Ovary (tissue), 9 donors: ENCODE results near the gene PIAS2. TPM values are rescaled to one million over a fixed set of nuclear protein-coding genes. Genes with fewer than 3 reads are reported as not detected.

Source experiments
- DNase-seq, 5 donors: peaks; one replicate each; pipeline ENCODE4 v3.0.0-alpha.2; 2019 to 2020
- H3K27ac ChIP-seq, 2 donors: fragments of 200-600 bp; one replicate each; pipeline versions ENCODE4 v1.5.1 to v1.8.0; 2019 to 2022
- H3K27me3 ChIP-seq: fragments of 200-600 bp; one replicate; pipeline ENCODE4 v1.8.0; 2022
- H3K36me3 ChIP-seq: fragments of 200-600 bp; sonication (generic); one replicate; pipeline ENCODE4 v1.5.1; 2019
- H3K4me1 ChIP-seq: one replicate; pipeline ENCODE4 v1.8.1; 2013; ENCODE audit warnings: mild to moderate bottlenecking, moderate library complexity; ENCODE audit not compliant: insufficient read depth
- H3K4me3 ChIP-seq: fragments of 200-600 bp; sonication (generic); one replicate; pipeline ENCODE4 v1.5.1; 2017
- H3K9me3 ChIP-seq, 2 donors: fragments of 200-600 bp in 1 of 2; sonication (generic) in 1 of 2; one replicate each; pipeline versions ENCODE4 v1.5.1 to v1.8.1; 2013 to 2019; ENCODE audit warnings: mild to moderate bottlenecking in 1 of 2, moderate library complexity in 1 of 2
- EP300 ChIP-seq: sonication (generic); formaldehyde crosslinking; IDR thresholded peaks from one replicate; pipeline ENCODE4 v1.6.1; 2017; ENCODE audit warnings: antibody characterized with exemption
- POLR2A ChIP-seq: fragments of 450-650 bp; IDR thresholded peaks from one replicate; pipeline ENCODE4 v1.6.1; 2017; ENCODE audit warnings: antibody characterized with exemption, mild to moderate bottlenecking, moderate library complexity
- WGBS, 3 donors: extraction: QIAGEN DNeasy Blood & Tissue Kit in 1 of 3; methylation state at CpG; one replicate each; pipeline versions ENCODE4 v1.1.5 to v1.1.7; 2013 to 2017; 5-methylcytosine and 5-hydroxymethylcytosine counted together
- intact Hi-C, 4 donors: fragments of 100-400 bp; cut with DNase I; formaldehyde crosslinking; loops; one replicate each; pipeline versions ENCODE4 v1.11.0 to v1.15.1; 2022 to 2023
- polyA plus RNA-seq, 2 donors: library from polyadenylated mRNA; stranded (reverse); fragments of 200-250 nt in 1 of 2; fragments of 350-450 nt in 1 of 2; fragmentation: Illumina TruSeq in 1 of 2; extraction: RNeasy Lipid Tissue Mini Kit (QIAGEN cat#74804) in 1 of 2; gene quantifications; one replicate each; pipeline ENCODE4 v1.2.3, GENCODE V29; 2013 to 2014
- total RNA-seq, 7 donors: library from RNA; depleted of rRNA in 2 of 7; stranded (reverse); fragments of >200 nt in 2 of 7; fragmentation: NEBNext Ultra II Directional in 3 of 7; extraction: Animal tissue kit (Norgen Biotek cat#: 25700) in 3 of 7; gene quantifications; one replicate each; pipeline versions ENCODE4 v1.1.0 to v1.2.4, GENCODE V29; 2016 to 2023
- TF ChIP-seq, protein P1 (sequence below), 3 donors: fragments of 450-650 bp in 2 of 3; fragments of 200-600 bp in 1 of 3; IDR thresholded peaks; one replicate each; pipeline versions ENCODE4 v1.5.1 to v1.8.0; 2016 to 2022; ENCODE audit warnings: antibody characterized with exemption in 3 of 3, mild to moderate bottlenecking in 1 of 3
- donor health status: DM: no; HTN: no; CAD: no; lungs with moderate emphysema.
- donor health status: DM: no; HTN: no; CAD: no.
- donor health status: Bipolar disorder and iron deficiency.
- donor health status: DM: yes; HTN: yes; CAD: no.
- donor health status: DM: no; HTN: no; CAD: no.
- donor health status: DM: yes; HTN: yes; CAD: no.

PIAS2 gene
- total and polyA plus RNA-seq, 9 donors: 5.1 to 41.3 (median 34.4) TPM

GRCh38 chr18:46829531-46829930 is 87.8 kb downstream of the PIAS2 start:
- Histone ChIP-seq H3K36me3 (no peaks in the 10 kb centered on the region), H3K4me1 (no peaks in the 10 kb centered on the region), H3K27ac (no peak overlapping the region), H3K4me3 (no peak overlapping the region), H3K9me3 (no peaks in the 10 kb centered on the region), H3K27me3 (no peaks in the 10 kb centered on the region)
- WGBS, 3 donors: 78 to 83% (median 81%) methylated on average over 4 of the region's 4 CpGs
- intact Hi-C loops: no loop called here
- TF ChIP-seq EP300 (no peak), POLR2A (no peak)
- TF ChIP-seq, protein P1, sequence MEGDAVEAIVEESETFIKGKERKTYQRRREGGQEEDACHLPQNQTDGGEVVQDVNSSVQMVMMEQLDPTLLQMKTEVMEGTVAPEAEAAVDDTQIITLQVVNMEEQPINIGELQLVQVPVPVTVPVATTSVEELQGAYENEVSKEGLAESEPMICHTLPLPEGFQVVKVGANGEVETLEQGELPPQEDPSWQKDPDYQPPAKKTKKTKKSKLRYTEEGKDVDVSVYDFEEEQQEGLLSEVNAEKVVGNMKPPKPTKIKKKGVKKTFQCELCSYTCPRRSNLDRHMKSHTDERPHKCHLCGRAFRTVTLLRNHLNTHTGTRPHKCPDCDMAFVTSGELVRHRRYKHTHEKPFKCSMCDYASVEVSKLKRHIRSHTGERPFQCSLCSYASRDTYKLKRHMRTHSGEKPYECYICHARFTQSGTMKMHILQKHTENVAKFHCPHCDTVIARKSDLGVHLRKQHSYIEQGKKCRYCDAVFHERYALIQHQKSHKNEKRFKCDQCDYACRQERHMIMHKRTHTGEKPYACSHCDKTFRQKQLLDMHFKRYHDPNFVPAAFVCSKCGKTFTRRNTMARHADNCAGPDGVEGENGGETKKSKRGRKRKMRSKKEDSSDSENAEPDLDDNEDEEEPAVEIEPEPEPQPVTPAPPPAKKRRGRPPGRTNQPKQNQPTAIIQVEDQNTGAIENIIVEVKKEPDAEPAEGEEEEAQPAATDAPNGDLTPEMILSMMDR (IDR thresholded peaks at IDR 0.05): no peak
- no peak for DNase-seq

DNA sequence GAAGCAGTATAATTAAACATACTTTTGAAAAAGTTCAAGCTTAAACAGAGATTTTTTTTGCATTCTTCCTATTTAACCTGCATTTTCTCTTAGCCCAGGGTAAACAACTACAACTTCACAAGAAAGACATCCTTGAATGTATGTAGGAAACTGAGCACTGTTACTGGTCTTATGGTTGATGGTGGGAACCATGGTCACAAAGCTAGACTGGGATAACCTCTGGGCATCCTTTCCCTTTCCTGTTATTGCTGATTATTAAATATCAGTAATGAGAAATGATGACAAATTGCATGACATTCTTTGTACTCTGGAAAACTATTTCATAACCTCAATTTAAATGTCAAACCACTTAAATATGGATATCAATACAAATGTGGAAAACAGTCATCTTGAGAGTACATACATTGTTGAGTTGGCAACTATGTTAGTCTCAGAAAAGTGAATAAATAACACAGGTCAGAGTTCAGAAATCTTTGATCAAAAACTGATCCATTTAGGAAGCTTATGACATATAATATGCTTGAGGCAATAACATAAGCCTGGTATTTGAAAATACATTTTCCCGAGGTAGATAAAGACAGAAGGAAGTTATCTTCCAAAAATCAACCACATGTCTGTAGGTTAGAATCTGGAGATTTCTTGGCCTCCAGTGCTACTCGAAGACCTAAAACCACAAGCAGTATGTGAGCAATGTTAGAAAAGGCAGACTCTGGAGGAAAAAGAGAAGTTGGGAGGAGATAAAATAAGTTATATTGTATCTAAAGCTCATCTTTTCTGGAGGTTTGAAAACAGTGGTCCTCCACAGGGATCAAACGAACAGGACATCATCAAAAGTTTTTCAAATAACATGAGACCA is 95.2 kb downstream of the PIAS2 start:
- Histone ChIP-seq H3K9me3 (no peaks in the 10 kb centered on the region), H3K4me3 (no peak overlapping the region), H3K4me1 (no peaks in the 10 kb centered on the region), H3K27me3 (no peaks in the 10 kb centered on the region), H3K27ac (no peak overlapping the region), H3K36me3 (no peaks in the 10 kb centered on the region)
- intact Hi-C loops: no loop called here
- no peak for DNase-seq
- TF ChIP-seq, protein P1 (IDR thresholded peaks at IDR 0.05): no peak
- TF ChIP-seq EP300: no peak
- no peak for TF ChIP-seq POLR2A
- WGBS, 3 donors: 86 to 90% (median 88%) methylated on average over 3 of the region's 3 CpGs

DNA sequence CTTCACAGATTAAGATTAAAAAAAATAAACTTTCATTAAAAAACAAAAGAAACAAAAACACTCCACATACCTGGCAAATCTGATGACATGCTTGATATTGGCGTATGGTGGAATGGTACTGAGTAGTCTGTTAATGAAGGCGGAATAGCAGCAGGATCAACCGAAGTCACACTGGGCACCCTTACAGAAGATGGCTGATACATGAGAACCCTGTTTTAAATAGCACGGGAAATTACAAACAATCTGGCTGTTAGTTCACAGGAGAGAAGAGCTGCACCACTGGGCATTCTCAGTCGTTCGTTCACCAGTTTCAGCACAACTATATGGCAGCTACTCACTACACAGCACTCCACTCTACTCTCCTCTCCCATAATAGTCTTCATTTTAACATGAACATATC is 96.4 kb downstream of the PIAS2 start:
- H3K27ac ChIP-seq: no peak overlapping the region
- H3K27me3 ChIP-seq: no peaks in the 10 kb centered on the region
- no peaks in the 10 kb centered on the region for H3K36me3 ChIP-seq
- no peaks in the 10 kb centered on the region for H3K9me3 ChIP-seq
- intact Hi-C loops: no loop called here
- no peak overlapping the region for H3K4me3 ChIP-seq
- WGBS, 3 donors: 91 to 95% (median 94%) methylated on average over 6 of the region's 6 CpGs
- no peaks in the 10 kb centered on the region for H3K4me1 ChIP-seq
- TF ChIP-seq EP300 (no peak), POLR2A (no peak)
- TF ChIP-seq, protein P1 (IDR thresholded peaks at IDR 0.05): no peak
- no peak for DNase-seq

DNA sequence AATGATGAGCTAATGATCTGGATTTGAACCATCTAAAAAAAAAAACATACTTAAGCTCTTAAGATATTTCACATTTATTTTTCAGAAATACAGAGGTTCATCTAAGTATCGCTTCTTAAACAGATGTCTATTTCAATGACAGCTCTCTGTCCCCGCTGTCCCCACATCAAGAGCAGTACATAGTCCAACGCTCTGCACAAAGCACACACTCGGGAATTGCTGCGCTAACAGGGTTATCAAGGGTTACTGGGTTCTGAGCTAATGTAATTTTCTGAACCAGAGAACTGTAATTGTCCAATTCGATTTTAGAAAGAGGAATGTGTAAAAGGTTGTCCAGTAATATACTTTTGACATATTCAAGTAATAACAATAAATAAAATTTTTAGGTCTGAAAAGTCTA is 101.6 kb downstream of the PIAS2 start:
- 91 to 94% (median 92%) methylated on average over 6 of the region's 6 CpGs for WGBS, 3 donors
- Histone ChIP-seq H3K9me3 (no peaks in the 10 kb centered on the region), H3K4me3 (no peak overlapping the region), H3K36me3 (no peaks in the 10 kb centered on the region), H3K27ac (no peak overlapping the region), H3K4me1 (no peaks in the 10 kb centered on the region), H3K27me3 (no peaks in the 10 kb centered on the region)
- DNase-seq: no peak
- TF ChIP-seq POLR2A (no peak), EP300 (no peak)
- TF ChIP-seq, protein P1 (IDR thresholded peaks at IDR 0.05): no peak
- intact Hi-C loops: no loop called here
